Neural progenitor cell (in vitro differentiated cells): ENCODE measurements around the gene CCDC144A.
"Not testable (repeated sequence)": the region's sequence is repeated elsewhere in the genome, so short reads cannot be mapped to it uniquely, and the experiment has no call there.

ENCODE experiments used
- EZH2phosphoT487 ChIP-seq: fragments of 200-600 bp; sonication (generic); IDR thresholded peaks from 2 replicates; pipeline ENCODE4 v1.6.1; 2017; ENCODE audit warnings: antibody characterized with exemption
- TF ChIP-seq, protein P1 (sequence below): fragments of 200-600 bp; sonication (generic); IDR thresholded peaks from 2 replicates; pipeline ENCODE4 v1.5.1; 2017; ENCODE audit warnings: antibody characterized with exemption, mild to moderate bottlenecking

DNA sequence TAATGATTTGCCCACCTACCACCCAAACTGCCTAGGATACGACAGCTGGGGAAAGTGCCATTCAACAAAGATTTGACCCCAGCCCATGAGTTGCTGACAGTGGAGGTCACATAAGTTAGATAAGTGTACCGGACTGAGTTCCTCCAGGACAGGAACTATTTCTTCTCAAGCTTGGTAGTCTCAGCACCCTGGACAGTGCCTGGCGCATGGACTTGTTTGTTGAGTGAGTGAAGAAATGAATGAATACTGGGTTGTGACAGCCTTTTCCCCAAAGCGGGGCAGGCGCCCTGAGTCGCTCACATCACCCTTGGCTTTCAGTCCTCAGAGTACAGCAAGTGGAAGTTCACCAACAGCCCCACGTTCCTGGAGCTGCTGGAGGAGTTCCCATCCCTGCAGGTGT lies 122.1 kb downstream of the CCDC144A start:
- TF ChIP-seq EZH2phosphoT487, result not testable (repeated sequence)
- TF ChIP-seq, protein P1, sequence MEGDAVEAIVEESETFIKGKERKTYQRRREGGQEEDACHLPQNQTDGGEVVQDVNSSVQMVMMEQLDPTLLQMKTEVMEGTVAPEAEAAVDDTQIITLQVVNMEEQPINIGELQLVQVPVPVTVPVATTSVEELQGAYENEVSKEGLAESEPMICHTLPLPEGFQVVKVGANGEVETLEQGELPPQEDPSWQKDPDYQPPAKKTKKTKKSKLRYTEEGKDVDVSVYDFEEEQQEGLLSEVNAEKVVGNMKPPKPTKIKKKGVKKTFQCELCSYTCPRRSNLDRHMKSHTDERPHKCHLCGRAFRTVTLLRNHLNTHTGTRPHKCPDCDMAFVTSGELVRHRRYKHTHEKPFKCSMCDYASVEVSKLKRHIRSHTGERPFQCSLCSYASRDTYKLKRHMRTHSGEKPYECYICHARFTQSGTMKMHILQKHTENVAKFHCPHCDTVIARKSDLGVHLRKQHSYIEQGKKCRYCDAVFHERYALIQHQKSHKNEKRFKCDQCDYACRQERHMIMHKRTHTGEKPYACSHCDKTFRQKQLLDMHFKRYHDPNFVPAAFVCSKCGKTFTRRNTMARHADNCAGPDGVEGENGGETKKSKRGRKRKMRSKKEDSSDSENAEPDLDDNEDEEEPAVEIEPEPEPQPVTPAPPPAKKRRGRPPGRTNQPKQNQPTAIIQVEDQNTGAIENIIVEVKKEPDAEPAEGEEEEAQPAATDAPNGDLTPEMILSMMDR, result not testable (repeated sequence)
